ENCODE data around the gene COPA.
"Not testable (repeated sequence)": the region's sequence is repeated elsewhere in the genome, so short reads cannot be mapped to it uniquely, and the experiment has no call there.

COPA gene

GRCh38 chr1:160322831-160323230 lies 20.2 kb downstream of the COPA start:
- no peak for DNase-seq

- DNase-seq = no peak
Measured at GRCh38 chr1:160315359-160315758, 27.7 kb downstream of the COPA start.

DNA sequence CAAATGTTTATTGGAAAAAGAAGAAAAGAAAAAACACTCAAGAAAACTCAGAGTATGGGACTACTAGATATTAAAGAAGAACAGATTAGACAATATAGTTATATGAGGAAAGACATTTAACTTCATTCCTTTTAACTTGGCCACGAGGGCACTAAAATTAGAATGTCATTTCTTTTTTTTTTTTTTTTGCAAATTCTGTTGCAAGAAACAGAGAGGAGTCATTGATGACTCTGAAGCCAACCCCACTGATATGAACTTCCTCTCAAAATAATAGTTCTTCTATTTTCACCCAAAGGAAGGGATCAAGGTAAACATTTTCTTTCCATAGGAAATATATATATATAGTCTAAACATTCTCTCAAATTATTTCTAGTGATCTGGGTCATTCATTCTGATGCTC lies 33.5 kb downstream of the COPA start:
- no peak for DNase-seq

DNA sequence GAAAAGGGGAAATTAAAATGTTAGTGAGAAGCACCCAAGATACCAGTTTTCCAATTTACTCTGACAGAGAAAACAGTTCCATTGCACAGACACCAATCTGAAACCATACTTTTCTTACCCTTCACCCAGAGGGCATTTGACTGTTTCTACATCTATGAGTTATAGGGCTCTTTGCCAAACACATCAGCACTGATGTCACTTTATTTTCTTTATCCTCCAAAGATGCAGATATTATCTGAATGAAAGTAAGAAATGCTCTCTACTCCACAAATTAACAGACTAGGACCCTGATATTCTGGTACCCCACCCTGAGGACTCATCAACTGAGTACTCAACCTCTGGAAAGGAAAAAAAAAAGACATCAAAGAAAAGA lies 33.9 kb downstream of the COPA start:
- DNase-seq = no peak

DNA sequence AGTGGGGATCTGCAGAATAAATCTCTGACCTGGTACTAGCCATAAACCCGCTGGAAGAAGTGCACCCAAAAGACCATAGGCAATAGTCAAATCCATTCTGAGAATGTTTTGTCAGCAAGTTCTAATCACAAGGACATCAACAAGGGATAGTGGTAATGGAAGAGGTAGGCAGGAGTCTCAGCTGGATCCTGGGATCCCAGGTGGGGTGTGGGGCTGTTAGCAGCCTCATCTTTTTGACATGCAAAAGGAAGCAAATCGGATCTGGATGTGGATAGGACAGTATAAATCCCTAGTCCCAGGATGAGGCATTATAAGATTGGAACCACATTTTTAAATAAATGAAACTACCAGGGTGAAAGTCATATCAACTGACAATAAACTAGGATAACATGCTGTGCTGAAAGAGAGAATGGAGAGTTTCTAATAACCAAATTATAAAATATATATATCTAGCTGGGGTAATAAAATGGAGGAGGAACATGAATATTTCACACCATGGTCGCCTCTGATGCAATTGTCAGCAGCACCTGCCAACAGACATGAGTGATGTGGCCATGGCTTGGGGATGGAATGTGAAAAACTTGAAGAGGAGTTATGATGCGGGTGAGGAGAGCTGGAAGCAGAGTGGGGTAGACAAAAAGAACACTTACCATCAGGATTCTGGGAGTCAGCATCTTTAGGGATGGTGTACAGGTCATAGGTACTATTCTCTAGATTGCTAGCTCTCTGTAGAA lies 34.4 kb downstream of the COPA start:
- no peak for DNase-seq

GRCh38 chr1:160307118-160307791 lies 35.8 kb downstream of the COPA start:
- DNase-seq = no peak

GRCh38 chr1:160300173-160300572 lies 42.9 kb downstream of the COPA start:
- DNase-seq = no peak

DNA sequence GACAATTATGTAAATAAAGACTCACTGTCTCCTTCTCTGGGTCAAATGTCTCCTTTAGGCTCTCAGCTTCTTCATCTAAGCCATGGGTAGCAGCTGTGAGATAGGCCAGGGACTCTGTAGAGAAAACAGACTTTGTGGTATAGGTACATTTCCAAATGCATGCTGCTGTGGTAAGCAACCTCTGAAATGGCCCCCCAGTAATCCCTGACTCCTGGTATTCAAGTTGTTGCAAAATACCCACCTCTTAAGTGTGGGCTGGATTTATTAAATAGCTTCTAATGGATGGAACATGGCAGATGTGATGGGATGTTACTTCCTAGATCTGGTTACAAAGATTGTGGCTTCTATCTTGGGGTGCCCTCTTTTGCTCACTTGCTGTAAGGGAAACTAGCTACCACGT lies 47.0 kb downstream of the COPA start:
- DNase-seq = no peak

GRCh38 chr1:160293020-160293968 lies 49.8 kb downstream of the COPA start:
- no peak for DNase-seq

- DNase-seq = no peak
Measured at GRCh38 chr1:160291248-160292220, 51.5 kb downstream of the COPA start.

DNA sequence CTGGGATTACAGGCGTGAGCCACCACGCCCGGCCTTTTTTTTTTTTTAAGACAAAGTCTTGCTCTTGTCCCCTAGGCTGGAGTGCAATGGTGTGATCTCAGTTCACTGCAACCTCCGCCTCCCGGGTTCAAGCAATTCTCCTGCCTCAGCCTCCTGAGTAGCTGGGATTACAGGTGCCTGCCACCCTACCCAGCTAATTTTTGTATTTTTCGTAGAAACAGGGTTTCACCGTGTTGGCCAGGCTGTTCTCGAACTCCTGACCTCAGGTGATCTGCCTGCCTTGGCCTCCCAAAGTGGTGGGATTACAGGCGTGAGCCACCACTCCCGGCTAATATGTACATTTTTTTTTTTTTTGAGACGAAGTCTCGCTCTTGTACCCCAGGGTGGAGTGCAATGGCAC lies 55.3 kb downstream of the COPA start:
- DNase-seq = not testable (repeated sequence)

DNA sequence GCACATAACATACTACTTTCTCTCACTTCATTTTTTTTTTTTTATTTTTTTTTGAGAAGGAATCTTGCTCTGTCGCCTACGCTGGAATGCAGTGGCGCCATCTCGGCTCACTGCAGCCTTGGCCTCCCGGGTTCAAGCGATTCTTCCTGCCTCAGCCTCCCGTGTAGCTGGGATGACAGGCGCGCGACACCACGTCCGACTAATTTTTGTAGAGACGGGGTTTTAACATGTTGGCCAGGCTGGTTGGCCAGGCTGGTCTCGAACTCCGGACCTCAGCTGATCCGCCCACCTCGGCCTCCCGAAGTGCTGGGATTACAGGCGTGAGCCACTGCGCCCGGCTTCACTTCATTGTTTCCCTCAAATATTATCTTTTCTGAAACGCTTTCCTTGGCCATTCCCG lies 57.5 kb downstream of the COPA start:
- no peak for DNase-seq

- peak; percentile 85 for DNase-seq
Measured at GRCh38 chr1:160284782-160285344, 58.2 kb downstream of the COPA start, which contains the start of gene PEX19. Gene PEX19 (minus strand): TSS chr1:160285133. CDS start chr1:160285124, 9 bp downstream.

DNA sequence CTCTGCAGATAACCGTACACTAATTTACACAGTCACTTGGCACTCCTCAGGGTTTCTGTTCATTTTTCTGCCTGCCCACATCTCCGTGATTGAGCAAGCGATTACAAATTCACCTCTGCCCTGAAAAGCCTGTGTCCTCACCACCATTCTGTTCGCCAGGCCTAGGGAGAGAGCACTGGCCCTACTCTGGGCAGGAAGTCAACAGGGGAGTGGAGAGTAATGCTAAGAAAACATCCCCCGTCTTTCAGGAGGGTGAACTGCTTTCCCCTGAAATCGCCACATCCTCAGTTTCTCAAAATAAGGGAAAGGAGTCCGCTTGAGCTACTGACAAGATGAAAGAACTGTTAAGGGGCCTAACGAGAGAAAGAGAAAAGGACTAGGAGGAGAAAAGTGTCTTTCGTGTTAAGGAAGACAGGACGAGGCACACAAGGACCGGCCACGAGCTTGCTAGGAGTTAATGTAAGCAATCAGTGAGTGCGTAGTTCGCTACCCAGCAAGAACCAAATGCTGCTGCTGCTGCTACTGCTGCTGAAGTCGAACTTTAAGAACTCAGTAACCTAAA lies 58.7 kb downstream of the COPA start:
- DNase-seq = no peak

- no peak for DNase-seq
Measured at GRCh38 chr1:160282807-160283206, 60.2 kb downstream of the COPA start.

DNA sequence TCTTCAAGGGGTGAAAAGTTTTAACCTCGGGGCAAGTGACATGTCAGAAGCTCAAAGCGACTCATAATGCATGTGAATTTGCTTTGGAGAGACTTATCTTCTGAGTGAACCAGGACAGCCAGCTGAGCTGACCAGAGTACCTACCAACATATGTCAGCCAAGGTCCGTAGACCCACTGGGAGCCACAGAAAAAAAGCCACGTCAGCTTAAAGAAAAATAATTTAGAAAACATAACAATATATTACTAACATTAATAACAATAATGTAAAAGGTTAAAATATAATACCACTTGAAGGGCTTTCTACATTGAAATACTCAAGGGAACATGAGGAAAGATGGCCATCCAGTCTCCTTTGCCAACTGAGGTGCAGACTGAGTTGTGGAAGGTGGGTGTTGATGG lies 65.1 kb downstream of the COPA start:
- DNase-seq = no peak

- DNase-seq = no peak
Measured at GRCh38 chr1:160277330-160277729, 65.7 kb downstream of the COPA start.

DNA sequence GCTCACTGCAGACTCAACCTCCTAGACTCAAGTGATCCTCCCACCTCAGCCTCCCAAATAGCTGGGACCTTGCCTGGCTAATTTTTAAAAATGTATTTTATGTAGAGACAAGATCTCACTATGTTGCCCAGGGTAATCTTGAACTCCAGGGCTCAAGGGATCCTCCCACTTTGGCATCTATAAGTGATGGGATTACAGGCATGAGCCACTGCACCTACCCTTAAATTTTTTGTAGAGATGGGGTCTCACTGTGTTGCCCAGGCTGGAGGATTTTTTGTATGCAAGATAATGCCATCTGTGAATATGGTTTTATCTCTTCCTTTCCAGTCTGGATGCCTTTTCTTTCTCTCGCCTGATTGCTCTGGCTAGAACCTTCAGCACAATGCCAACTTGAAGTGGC lies 72.0 kb downstream of the COPA start:
- DNase-seq = no peak

- DNase-seq = no peak
Measured at GRCh38 chr1:160267284-160267991, 75.6 kb downstream of the COPA start.

GRCh38 chr1:160264795-160265307 lies 78.2 kb downstream of the COPA start:
- DNase-seq = no peak

All from NCI-H1048 (cell line).